SK-N-SH (cell line): ENCODE results near the gene PNKD. TPM values are rescaled to one million over a fixed set of nuclear protein-coding genes. Genes with fewer than 3 reads are reported as not detected.
A peak's percentile ranks its signal among the peaks of the same experiment; 100 is the strongest.

Experiments used
- CTCF ChIA-PET: fragments of 300-600, 350-600 bp; formaldehyde crosslinking; extraction: SDS; loops from one replicate; lab custom pipeline; 2021; lab: Yijun Ruan, JAX
- POLR2A ChIA-PET: fragments of 350-600 bp; sonication (Branson Sonifier 250); formaldehyde crosslinking; extraction: SDS; loops from one replicate; lab custom pipeline; 2020; ENCODE audit warnings: antibody characterized with exemption, inconsistent platforms; lab: Yijun Ruan, JAX
- DNase-seq: peaks from one replicate; pipeline ENCODE4 v3.0.0; 2012
- H2AFZ ChIP-seq: fragments of 200-600 bp; sonication (generic); 2 replicates; pipeline ENCODE4 v1.8.1; 2016; ENCODE audit warnings: antibody characterized with exemption, mild to moderate bottlenecking, low read depth
- H3F3A ChIP-seq: fragments of 200-600 bp; sonication (generic); replicated peaks from 2 replicates; pipeline ENCODE3; 2016; ENCODE audit warnings: antibody characterized with exemption, mild to moderate bottlenecking; ENCODE audit not compliant: insufficient read depth
- H3K27ac ChIP-seq, 2 experiments: fragments of 200-500 bp in 1 of 2; fragments of 200-600 bp in 1 of 2; sonication (Bioruptor generic) in 1 of 2; sonication (generic), shearing (Covaris generic) in 1 of 2; 2 replicates each; pipeline versions ENCODE4 v1.5.1 to v1.6.1; 2014 to 2016; ENCODE audit warnings: low read depth in 2 of 2, inconsistent platforms in 1 of 2, low read length in 1 of 2, mild to moderate bottlenecking in 1 of 2, mixed read lengths in 1 of 2
- H3K27me3 ChIP-seq: fragments of 200-600 bp; sonication (generic), shearing (Covaris generic); 2 replicates; pipeline ENCODE4 v1.6.1; 2016; ENCODE audit warnings: mixed run types; ENCODE audit not compliant: insufficient read depth
- H3K36me3 ChIP-seq, 2 experiments: fragments of 200-500 bp in 1 of 2; fragments of 200-600 bp in 1 of 2; sonication (Bioruptor generic) in 1 of 2; sonication (generic) in 1 of 2; replicated peaks in 1 of 2; 2 replicates each; pipeline versions ENCODE3 to v1.5.1; 2014 to 2016; ENCODE audit warnings: low read length in 1 of 2, mild to moderate bottlenecking in 1 of 2; ENCODE audit not compliant: insufficient read depth in 2 of 2, control insufficient read depth in 1 of 2
- H3K4me1 ChIP-seq, 2 experiments: fragments of 200-500 bp in 1 of 2; fragments of 200-600 bp in 1 of 2; sonication (Bioruptor generic) in 1 of 2; sonication (generic), shearing (Covaris generic) in 1 of 2; 2 replicates each; pipeline versions ENCODE4 v1.5.1 to v1.6.1; 2014 to 2016; ENCODE audit warnings: low read depth in 1 of 2, low read length in 1 of 2, mixed run types in 1 of 2; ENCODE audit not compliant: insufficient read depth in 2 of 2, control insufficient read depth in 1 of 2
- H3K4me2 ChIP-seq: fragments of 200-600 bp; sonication (generic), shearing (Covaris generic); 2 replicates; pipeline ENCODE4 v1.6.1; 2017; ENCODE audit warnings: mixed run types
- H3K4me3 ChIP-seq, 2 experiments: fragments of 200-500 bp in 1 of 2; fragments of 200-600 bp in 1 of 2; sonication (Bioruptor generic) in 1 of 2; sonication (generic), shearing (Covaris generic) in 1 of 2; 2 replicates each; pipeline versions ENCODE4 v1.5.1 to v1.8.1; 2014 to 2016; ENCODE audit warnings: low read depth in 2 of 2, inconsistent platforms in 1 of 2, low read length in 1 of 2, mild to moderate bottlenecking in 1 of 2, mixed read lengths in 1 of 2, moderate library complexity in 1 of 2
- H3K79me2 ChIP-seq: fragments of 200-600 bp; sonication (generic); 2 replicates; pipeline ENCODE4 v1.8.1; 2017; ENCODE audit warnings: mild to moderate bottlenecking; ENCODE audit not compliant: insufficient read depth
- H3K9ac ChIP-seq: fragments of 200-600 bp; sonication (generic); 2 replicates; pipeline ENCODE4 v1.6.1; 2017; ENCODE audit warnings: mixed run types
- H3K9me2 ChIP-seq: fragments of 200-600 bp; sonication (generic); 2 replicates; pipeline ENCODE4 v1.6.1; 2017; ENCODE audit warnings: mixed run types
- H3K9me3 ChIP-seq: fragments of 200-600 bp; sonication (generic); 2 replicates; pipeline ENCODE4 v1.6.1; 2017; ENCODE audit warnings: mixed run types, mild to moderate bottlenecking, moderate library complexity
- H4K20me1 ChIP-seq: fragments of 200-600 bp; sonication (generic); 2 replicates; pipeline ENCODE4 v1.6.1; 2017; ENCODE audit warnings: mild to moderate bottlenecking, mixed run types; ENCODE audit not compliant: insufficient read depth
- CHD2 ChIP-seq: fragments of 150-350 bp; IDR thresholded peaks from 2 replicates; pipeline ENCODE4 v1.6.1; 2018; ENCODE audit warnings: low read length; ENCODE audit not compliant: partially characterized antibody
- EP300 ChIP-seq, 2 experiments: IDR thresholded peaks; 2 replicates each; pipeline versions ENCODE4 v1.4.0 to v1.6.1; 2012; ENCODE audit warnings: borderline replicate concordance in 1 of 2, low read depth in 1 of 2, low read length in 1 of 2
- EZH2phosphoT487 ChIP-seq: fragments of 200-600 bp; sonication (generic); IDR thresholded peaks from 2 replicates; pipeline ENCODE4 v1.6.1; 2017; ENCODE audit warnings: low read depth, mixed run types, mild to moderate bottlenecking, antibody characterized with exemption, moderate library complexity, borderline replicate concordance
- FOSL2 ChIP-seq: IDR thresholded peaks from 2 replicates; pipeline ENCODE4 v1.4.0; 2012; ENCODE audit warnings: low read depth, mild to moderate bottlenecking, moderate library complexity, borderline replicate concordance
- FOXJ3 ChIP-seq: sonication (generic); formaldehyde crosslinking; IDR thresholded peaks from 2 replicates; pipeline ENCODE4 v1.5.1; 2020; ENCODE audit warnings: mild to moderate bottlenecking, missing genetic modification reagents
- FOXM1 ChIP-seq: IDR thresholded peaks from 2 replicates; pipeline ENCODE4 v1.4.0; 2012; ENCODE audit warnings: low read depth, mild to moderate bottlenecking
- GABPA ChIP-seq: IDR thresholded peaks from 2 replicates; pipeline ENCODE4 v1.4.0; 2012; ENCODE audit warnings: low read depth, mild to moderate bottlenecking
- GATA2 ChIP-seq: sonication (generic); formaldehyde crosslinking; IDR thresholded peaks from 2 replicates; pipeline ENCODE4 v1.5.0; 2020; ENCODE audit warnings: mild to moderate bottlenecking, missing genetic modification reagents
- IRF3 ChIP-seq: fragments of 150-350 bp; IDR thresholded peaks from 2 replicates; pipeline ENCODE4 v1.6.1; 2016; ENCODE audit warnings: mild to moderate bottlenecking, low read depth, low read length
- JUND ChIP-seq: IDR thresholded peaks from 2 replicates; pipeline ENCODE4 v1.4.0; 2012
- MAX ChIP-seq: IDR thresholded peaks from 2 replicates; pipeline ENCODE4 v1.4.0; 2012; ENCODE audit warnings: low read depth
- MXI1 ChIP-seq: IDR thresholded peaks from 2 replicates; pipeline ENCODE4 v1.6.1; 2012; ENCODE audit warnings: mild to moderate bottlenecking, low read depth, low read length, improper control_type of control experiment
- NRF1 ChIP-seq: IDR thresholded peaks from 2 replicates; pipeline ENCODE4 v1.6.1; 2012; ENCODE audit warnings: low read depth, mild to moderate bottlenecking, low read length
- POLR2AphosphoS5 ChIP-seq: IDR thresholded peaks from 2 replicates; pipeline ENCODE4 v1.6.1; 2012; ENCODE audit warnings: low read depth, low read length
- RAD21 ChIP-seq: IDR thresholded peaks from 2 replicates; pipeline ENCODE4 v1.6.1; 2012; ENCODE audit warnings: mild to moderate bottlenecking, low read length
- RCOR1 ChIP-seq: fragments of 150-350 bp; IDR thresholded peaks from 2 replicates; pipeline ENCODE4 v1.6.1; 2017; ENCODE audit warnings: antibody characterized with exemption, low read length
- REST ChIP-seq: IDR thresholded peaks from 2 replicates; pipeline ENCODE4 v1.6.1; 2012; ENCODE audit warnings: mild to moderate bottlenecking, low read depth, low read length, moderate library complexity
- RFX5 ChIP-seq: IDR thresholded peaks from 2 replicates; pipeline ENCODE4 v1.6.1; 2012; ENCODE audit warnings: mild to moderate bottlenecking, improper control_type of control experiment, low read length
- SMC3 ChIP-seq: IDR thresholded peaks from 2 replicates; pipeline ENCODE4 v1.6.1; 2012; ENCODE audit warnings: low read depth, low read length, improper control_type of control experiment
- TCF12 ChIP-seq: IDR thresholded peaks from 2 replicates; pipeline ENCODE4 v1.4.0; 2012
- TEAD4 ChIP-seq: IDR thresholded peaks from 2 replicates; pipeline ENCODE4 v1.4.0; 2012; ENCODE audit warnings: mild to moderate bottlenecking, borderline replicate concordance; ENCODE audit not compliant: insufficient read depth
- USF2 ChIP-seq: fragments of 150-350 bp; IDR thresholded peaks from 2 replicates; pipeline ENCODE4 v1.6.1; 2017; ENCODE audit warnings: antibody characterized with exemption, low read length, low read depth, borderline replicate concordance
- YY1 ChIP-seq: IDR thresholded peaks from 2 replicates; pipeline ENCODE4 v1.4.0; 2012; ENCODE audit warnings: low read depth, mild to moderate bottlenecking
- ZBTB33 ChIP-seq: IDR thresholded peaks from 2 replicates; pipeline ENCODE4 v1.4.0; 2012; ENCODE audit warnings: low read depth, borderline replicate concordance
- WGBS: methylation state at CpG from one replicate; pipeline ENCODE4 v1.1.6; 2017; ENCODE audit warnings: low lambda C conversion rate; 5-methylcytosine and 5-hydroxymethylcytosine counted together
- polyA plus RNA-seq, 3 experiments: library from polyadenylated mRNA; depleted of rRNA; stranded (reverse); fragments of >200 nt; gene quantifications; 2 replicates each; pipeline ENCODE4 v1.2.3, GENCODE V29; 2012

The PNKD gene
- polyA plus RNA-seq, 1 of the 3 experiments (the other 2 are of a cell fraction) = 101 TPM

- DNase-seq = peak; percentile 74
- H3K36me3 ChIP-seq = no peaks in the 10 kb centered on the region
- no peaks in the 10 kb centered on the region for H3K27me3 ChIP-seq
- 13% methylated on average over 7 of the region's 9 CpGs for WGBS
- CTCF ChIA-PET = interaction anchor here (0.7 to 3.2 kb wide), 31 partner anchors 8 to 307 kb away, joined by 3 to 52 read pairs (median 4); partner anchors contain the start of genes CATIP, CTDSP1, PLCD4 and SLC11A1
- no peaks in the 10 kb centered on the region for H3K9me2 ChIP-seq
- peaks cover 4% of the 10 kb centered on the region for H3F3A ChIP-seq
- no peaks in the 10 kb centered on the region for H3K9me3 ChIP-seq
- H3K4me2 ChIP-seq = no peak overlapping the region
- H3K9ac ChIP-seq = no peak overlapping the region
- H3K27ac ChIP-seq = no peak overlapping the region
- H4K20me1 ChIP-seq = no peaks in the 10 kb centered on the region
- POLR2A ChIA-PET = no interaction called here
- peak overlapping the region; percentile 73; the same call in 1 of the 2 replicates for H2AFZ ChIP-seq
- H3K4me1 ChIP-seq = no peaks in the 10 kb centered on the region
- no peaks in the 10 kb centered on the region for H3K79me2 ChIP-seq
- H3K4me3 ChIP-seq = peak overlapping the region in 1 of 2 experiments; percentile 27; a peak in 1 of 4 replicates
- TF ChIP-seq RAD21 = peak; percentile 95
- no peak for TF ChIP-seq NRF1
- no peak for TF ChIP-seq REST
- TF ChIP-seq GABPA = no peak
- TF ChIP-seq EP300 (IDR thresholded peaks at IDR 0.05; ENCODE audit: borderline replicate concordance in 1 of 2, low read depth in 1 of 2, low read length in 1 of 2) = no peak
- TF ChIP-seq MAX = no peak
- no peak for TF ChIP-seq TEAD4
- TF ChIP-seq EZH2phosphoT487 = no peak
- peak; percentile 23; the same call in 1 of the 2 replicates for TF ChIP-seq TCF12
- 0 out of 2 replicates have a peak, but pooled peaks have one; percentile 16 for TF ChIP-seq MXI1
- TF ChIP-seq GATA2 (CRISPR knock-in tag) = no peak
- no peak for TF ChIP-seq JUND
- no peak for TF ChIP-seq POLR2AphosphoS5
- no peak for TF ChIP-seq FOXM1
- no peak for TF ChIP-seq RFX5
- no peak for TF ChIP-seq FOXJ3 (CRISPR knock-in tag)
- no peak for TF ChIP-seq RCOR1
- no peak for TF ChIP-seq ZBTB33
- TF ChIP-seq FOSL2 = no peak
- TF ChIP-seq SMC3 = peak; percentile 88
- TF ChIP-seq YY1 = no peak
- no peak for TF ChIP-seq CHD2
- TF ChIP-seq USF2 = no peak
- no peak for TF ChIP-seq IRF3
Observed at GRCh38 chr2:218301176-218301819, 31.0 kb downstream of the PNKD start.
